H1 (cell line): Measurements from ENCODE around the gene SOX6. TPM values are rescaled to one million over a fixed set of nuclear protein-coding genes. Genes with fewer than 3 reads are reported as not detected.
A peak's percentile ranks its signal among the peaks of the same experiment; 100 is the strongest.

Experiments used
- CTCF ChIA-PET: fragments of 300-600 bp; sonication (Branson Sonifier 250); formaldehyde crosslinking; loops from one replicate; lab custom pipeline; 2021; ENCODE audit not compliant: partially characterized antibody; lab: Charles Lee
- POLR2A ChIA-PET: fragments of 300-600 bp; sonication (Branson Sonifier 250); formaldehyde crosslinking; loops from one replicate; lab custom pipeline; 2021; ENCODE audit warnings: inconsistent platforms; ENCODE audit not compliant: partially characterized antibody; lab: Charles Lee
- DNase-seq, 2 experiments: peaks; one replicate each; pipeline versions ENCODE4 v3.0.0 to v3.0.0-alpha.2; 2010 to 2022; ENCODE audit warnings: low spot score in 2 of 2, low read depth in 1 of 2, mixed read lengths in 1 of 2
- FAIRE-seq: peaks from 2 replicates; lab custom pipeline; 2011; peaks lifted over from hg19 to GRCh38; lab: Jason Lieb, UNC
- H2AFZ ChIP-seq: 2 replicates; pipeline ENCODE4 v1.8.1; 2012; ENCODE audit warnings: low read length, inconsistent platforms
- H2AK5ac ChIP-seq: 2 replicates; pipeline ENCODE4 v1.6.1; 2013; ENCODE audit warnings: low read depth, low read length
- H2BK120ac ChIP-seq: replicated peaks from 2 replicates; pipeline ENCODE3; 2013; ENCODE audit warnings: low read depth, low read length, inconsistent platforms
- H2BK12ac ChIP-seq: 2 replicates; pipeline ENCODE4 v1.6.1; 2013; ENCODE audit warnings: low read depth, low read length
- H2BK15ac ChIP-seq: 2 replicates; pipeline ENCODE4 v1.6.1; 2013; ENCODE audit warnings: low read length
- H2BK20ac ChIP-seq: 2 replicates; pipeline ENCODE4 v1.6.1; 2013; ENCODE audit warnings: low read length
- H2BK5ac ChIP-seq: 2 replicates; pipeline ENCODE4 v1.6.1; 2013; ENCODE audit warnings: low read depth, low read length
- H3K14ac ChIP-seq: 2 replicates; pipeline ENCODE4 v1.6.1; 2013; ENCODE audit warnings: inconsistent platforms; ENCODE audit not compliant: insufficient read length
- H3K18ac ChIP-seq: 2 replicates; pipeline ENCODE4 v1.6.1; 2013; ENCODE audit warnings: low read length; ENCODE audit errors: extremely low read depth
- H3K23ac ChIP-seq: 2 replicates; pipeline ENCODE4 v1.6.1; 2013; ENCODE audit warnings: inconsistent platforms; ENCODE audit not compliant: insufficient read length
- H3K23me2 ChIP-seq: 2 replicates; pipeline ENCODE4 v1.6.1; 2013; ENCODE audit warnings: low read depth, low read length
- H3K27ac ChIP-seq: 2 replicates; pipeline ENCODE4 v1.6.1; 2011; ENCODE audit warnings: low read depth, low read length, inconsistent platforms
- H3K27me3 ChIP-seq, 4 experiments: replicated peaks in 1 of 4; 1 replicate in 1 of 4; 2 replicates in 3 of 4; pipeline versions ENCODE4 v1.6.1 to v1.8.1; 2011 to 2013; ENCODE audit warnings: low read length in 3 of 4, mild to moderate bottlenecking in 3 of 4, inconsistent platforms in 2 of 4, mixed read lengths in 2 of 4, moderate library complexity in 1 of 4; ENCODE audit not compliant: control insufficient read depth in 3 of 4, insufficient read depth in 3 of 4; ENCODE audit errors: extremely low read depth in 1 of 4
- H3K36me3 ChIP-seq, 4 experiments: 2 replicates each; pipeline versions ENCODE4 v1.6.1 to v1.8.1; 2011 to 2013; ENCODE audit warnings: mild to moderate bottlenecking in 4 of 4, low read length in 3 of 4, moderate library complexity in 2 of 4, control low read depth in 1 of 4, inconsistent platforms in 1 of 4; ENCODE audit not compliant: insufficient read depth in 4 of 4, control insufficient read depth in 2 of 4
- H3K4ac ChIP-seq: replicated peaks from 2 replicates; pipeline ENCODE3; 2013; ENCODE audit warnings: low read length, low read depth, mixed read lengths, inconsistent platforms; ENCODE audit not compliant: insufficient read length
- H3K4me1 ChIP-seq, 4 experiments: replicated peaks in 1 of 4; 1 replicate in 1 of 4; 2 replicates in 3 of 4; pipeline versions ENCODE4 v1.6.1 to v1.8.1; 2011 to 2013; ENCODE audit warnings: low read length in 3 of 4, inconsistent platforms in 2 of 4, mixed read lengths in 1 of 4; ENCODE audit not compliant: insufficient read depth in 4 of 4, control insufficient read depth in 3 of 4
- H3K4me2 ChIP-seq, 2 experiments: 2 replicates each; pipeline versions ENCODE4 v1.6.1 to v1.8.1; 2011 to 2013; ENCODE audit warnings: low read depth in 2 of 2, low read length in 2 of 2, control low read depth in 1 of 2, inconsistent platforms in 1 of 2, mild to moderate bottlenecking in 1 of 2; ENCODE audit not compliant: insufficient read depth in 1 of 2
- H3K4me3 ChIP-seq, 4 experiments: fragments of 200-600, 300-600 bp in 1 of 4; sonication (generic), shearing (Covaris generic), sonication (Bioruptor Twin) in 1 of 4; 2 replicates each; pipeline versions ENCODE4 v1.5.1 to v1.8.1; 2011 to 2016; ENCODE audit warnings: low read length in 4 of 4, low read depth in 3 of 4, control low read depth in 2 of 4, inconsistent platforms in 2 of 4, mild to moderate bottlenecking in 2 of 4, mixed read lengths in 1 of 4, moderate library complexity in 1 of 4; ENCODE audit not compliant: insufficient read depth in 2 of 4; ENCODE audit errors: extremely low read depth in 1 of 4
- H3K56ac ChIP-seq: replicated peaks from 2 replicates; pipeline ENCODE3; 2013; ENCODE audit warnings: low read depth, mild to moderate bottlenecking, mixed read lengths, low read length, inconsistent platforms; ENCODE audit not compliant: insufficient read length
- H3K79me1 ChIP-seq: 2 replicates; pipeline ENCODE4 v1.6.1; 2013; ENCODE audit warnings: low read depth, low read length, control low read depth
- H3K79me2 ChIP-seq, 2 experiments: 2 replicates each; pipeline versions ENCODE4 v1.6.1 to v1.8.1; 2012 to 2013; ENCODE audit warnings: low read length in 2 of 2, mild to moderate bottlenecking in 2 of 2, inconsistent platforms in 1 of 2; ENCODE audit not compliant: insufficient read depth in 2 of 2, control insufficient read depth in 1 of 2
- H3K9ac ChIP-seq, 4 experiments: replicated peaks in 1 of 4; 1 replicate in 1 of 4; 2 replicates in 3 of 4; pipeline versions ENCODE4 v1.6.1 to v1.8.1; 2011 to 2013; ENCODE audit warnings: low read depth in 3 of 4, low read length in 3 of 4, control low read depth in 2 of 4, mild to moderate bottlenecking in 2 of 4, moderate library complexity in 2 of 4, inconsistent platforms in 1 of 4; ENCODE audit errors: extremely low read depth in 1 of 4
- H3K9me3 ChIP-seq, 2 experiments: 2 replicates each; pipeline versions ENCODE4 v1.6.1 to v1.8.1; 2012 to 2013; ENCODE audit warnings: mild to moderate bottlenecking in 2 of 2, moderate library complexity in 2 of 2, control low read depth in 1 of 2, inconsistent platforms in 1 of 2, low read depth in 1 of 2, low read length in 1 of 2, mixed read lengths in 1 of 2; ENCODE audit not compliant: insufficient read depth in 2 of 2
- H4K20me1 ChIP-seq, 2 experiments: replicated peaks in 1 of 2; 2 replicates each; pipeline versions ENCODE3 to v1.8.1; 2011 to 2013; ENCODE audit warnings: inconsistent platforms in 2 of 2, low read length in 2 of 2, mild to moderate bottlenecking in 1 of 2; ENCODE audit not compliant: insufficient read depth in 2 of 2, control insufficient read depth in 1 of 2
- H4K5ac ChIP-seq: 2 replicates; pipeline ENCODE4 v1.6.1; 2013; ENCODE audit warnings: low read length, low read depth, mixed read lengths, inconsistent platforms; ENCODE audit not compliant: insufficient read length
- H4K8ac ChIP-seq: 2 replicates; pipeline ENCODE4 v1.8.0; 2013; ENCODE audit warnings: mild to moderate bottlenecking, moderate library complexity, low read length, inconsistent platforms; ENCODE audit not compliant: insufficient read depth; ENCODE audit errors: extremely low read depth
- H4K91ac ChIP-seq: replicated peaks from 2 replicates; pipeline ENCODE3; 2013; ENCODE audit warnings: low read length, mixed read lengths, inconsistent platforms; ENCODE audit not compliant: insufficient read length
- SP4 ChIP-seq: IDR thresholded peaks from 2 replicates; pipeline ENCODE4 v1.6.1; 2012; ENCODE audit warnings: low read length, inconsistent platforms
- TEAD4 ChIP-seq: IDR thresholded peaks from 2 replicates; pipeline ENCODE4 v1.6.1; 2012; ENCODE audit warnings: low read depth, low read length, inconsistent platforms, mixed read lengths
- polyA plus RNA-seq, 7 experiments: library from polyadenylated mRNA; depleted of rRNA in 3 of 7; stranded (reverse) in 5 of 7; unstranded in 2 of 7; fragments of >200 nt in 5 of 7; fragments of 200-250 nt in 2 of 7; gene quantifications; 1 replicate in 5 of 7; 2 replicates in 1 of 7; 4 replicates in 1 of 7; pipeline versions ENCODE4 v1.2.1 to v1.2.3, GENCODE V29; 2011 to 2013; ENCODE audit warnings: missing spikeins in 2 of 7, mixed read lengths in 2 of 7
- total RNA-seq: library from RNA; stranded (reverse); fragmentation: NEBNext Ultra II Directional; extraction: Animal tissue kit (Norgen Biotek cat#: 25700); gene quantifications from 2 replicates; pipeline ENCODE4 v1.2.1, GENCODE V29; 2021

Gene SOX6
- total and polyA plus RNA-seq, 2 of the 8 experiments (the other 6 are each of a cell fraction or from before 2014, with no cell fraction given), result 0.09 TPM; not detected in 1

DNA sequence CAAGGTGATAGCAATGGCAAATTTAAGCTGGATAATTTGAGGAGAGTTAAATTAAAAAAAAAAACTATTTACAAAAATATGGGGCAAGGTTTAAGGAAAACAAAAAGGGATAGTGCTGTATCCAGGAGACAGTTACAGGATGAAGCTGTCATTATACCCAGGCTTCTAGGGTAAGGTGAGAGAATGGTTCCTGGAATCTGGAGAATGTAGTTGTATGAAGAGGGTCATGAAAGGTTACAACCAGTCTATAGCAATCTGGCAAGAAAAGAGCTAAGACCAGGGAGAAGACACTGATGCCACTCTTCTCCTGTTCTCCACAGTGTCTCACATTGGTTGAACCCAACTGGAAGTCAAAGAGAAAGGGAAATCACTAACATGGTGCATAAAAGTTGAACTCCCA is 144.9 kb downstream of the SOX6 start:
- FAIRE-seq, result no peak
- H2BK15ac ChIP-seq, result no peak overlapping the region
- no peak overlapping the region for H2AK5ac ChIP-seq
- no peaks in the 10 kb centered on the region for H3K79me1 ChIP-seq
- no peak overlapping the region for H2BK12ac ChIP-seq
- H2AFZ ChIP-seq, result 0 out of 2 replicates have a peak overlapping the region, but pooled peaks have one; percentile 26
- no peak overlapping the region for H3K4ac ChIP-seq
- H3K27ac ChIP-seq, result no peak overlapping the region
- H4K20me1 ChIP-seq, result no peaks in the 10 kb centered on the region
- no peak for DNase-seq
- no peak overlapping the region for H4K5ac ChIP-seq
- H3K36me3 ChIP-seq, result no peaks in the 10 kb centered on the region
- no peak overlapping the region for H2BK20ac ChIP-seq
- H3K9me3 ChIP-seq, result no peaks in the 10 kb centered on the region
- no peak overlapping the region for H4K8ac ChIP-seq
- ChIA-PET CTCF (interaction anchor here (1.1 to 1.5 kb wide), 4 partner anchors 9 to 247 kb away, joined by 3 read pairs; no protein-coding TSS in a partner anchor), POLR2A (no interaction called here)
- H3K79me2 ChIP-seq, result no peaks in the 10 kb centered on the region
- H3K23ac ChIP-seq, result no peak overlapping the region
- H3K56ac ChIP-seq, result no peak overlapping the region
- H3K18ac ChIP-seq, result no peak overlapping the region
- TF ChIP-seq SP4 (no peak), TEAD4 (peak; percentile 87)
- no peaks in the 10 kb centered on the region; the same call in 1 of the 2 replicates for H3K23me2 ChIP-seq
- H2BK120ac ChIP-seq, result no peak overlapping the region
- H3K4me2 ChIP-seq, result no peak overlapping the region
- H3K9ac ChIP-seq, result no peak overlapping the region
- no peak overlapping the region for H2BK5ac ChIP-seq
- H3K4me3 ChIP-seq, result no peak overlapping the region
- no peak overlapping the region for H3K14ac ChIP-seq
- H3K27me3 ChIP-seq, result no peaks in the 10 kb centered on the region
- no peaks in the 10 kb centered on the region; a peak in 1 of 7 replicates for H3K4me1 ChIP-seq
- H4K91ac ChIP-seq, result no peak overlapping the region
